Kidney tubule cell (primary cell): ENCODE measurements around the gene TUSC2.
"Not testable (repeated sequence)": the region's sequence is repeated elsewhere in the genome, so short reads cannot be mapped to it uniquely, and the experiment has no call there.

Source experiments
- DNase-seq: peaks from one replicate; pipeline ENCODE4 v3.0.0-alpha.2; 2018; ENCODE audit warnings: low spot score

Gene TUSC2

GRCh38 chr3:50294089-50294488 is 33.9 kb downstream of the TUSC2 start:
- no peak for DNase-seq

GRCh38 chr3:50293079-50293801 is 34.8 kb downstream of the TUSC2 start:
- no peak for DNase-seq

- peak; percentile 98 for DNase-seq
Measured at GRCh38 chr3:50292159-50293078, 35.6 kb downstream of the TUSC2 start, which contains the start of gene IFRD2. IFRD2 (minus strand) TSS chr3:50292429; CDS start chr3:50292274, 155 bp downstream.

- no peak for DNase-seq
Measured at GRCh38 chr3:50290161-50290641, 37.8 kb downstream of the TUSC2 start.

- no peak for DNase-seq
Measured at GRCh38 chr3:50289130-50289529, 38.9 kb downstream of the TUSC2 start.

- no peak for DNase-seq
Measured at GRCh38 chr3:50288387-50289007, 39.5 kb downstream of the TUSC2 start.

GRCh38 chr3:50287262-50287661 is 40.8 kb downstream of the TUSC2 start:
- no peak for DNase-seq

GRCh38 chr3:50286322-50287227 is 41.4 kb downstream of the TUSC2 start:
- DNase-seq = no peak

GRCh38 chr3:50284121-50284520 is 43.9 kb downstream of the TUSC2 start:
- DNase-seq = not testable (repeated sequence)

GRCh38 chr3:50279255-50280016 is 48.6 kb downstream of the TUSC2 start:
- DNase-seq = no peak

- no peak for DNase-seq
Measured at GRCh38 chr3:50278880-50279224, 49.2 kb downstream of the TUSC2 start, which contains the start of gene LSMEM2. LSMEM2 (plus strand) TSS chr3:50279087; CDS start chr3:50279114, 27 bp downstream.

GRCh38 chr3:50278123-50278879 is 49.7 kb downstream of the TUSC2 start:
- DNase-seq = no peak

- DNase-seq = no peak
Measured at GRCh38 chr3:50276762-50277101, 51.3 kb downstream of the TUSC2 start.

GRCh38 chr3:50275996-50276761 is 51.8 kb downstream of the TUSC2 start:
- DNase-seq = no peak

GRCh38 chr3:50275141-50275995 is 52.7 kb downstream of the TUSC2 start:
- DNase-seq = no peak
